Measurements from ENCODE around the gene CLCNKB.
A peak's percentile ranks its signal among the peaks of the same experiment; 100 is the strongest.

Gene CLCNKB

GRCh38 chr1:16071614-16072013 is 28.0 kb downstream of the CLCNKB start:
- TF ChIP-seq CTCF (IDR thresholded peaks at IDR 0.05), result no peak

- no peak for TF ChIP-seq CTCF (IDR thresholded peaks at IDR 0.05)
Observed at GRCh38 chr1:16072095-16072494, 28.5 kb downstream of the CLCNKB start.

GRCh38 chr1:16072616-16073484 is 29.3 kb downstream of the CLCNKB start:
- TF ChIP-seq CTCF (IDR thresholded peaks at IDR 0.05), result no peak

GRCh38 chr1:16073490-16074119 is 30.0 kb downstream of the CLCNKB start, which contains the start of gene FAM131C:
TSS of gene FAM131C (minus strand) at chr1:16073651. CDS start at chr1:16073442, 209 bp downstream.
- TF ChIP-seq CTCF (IDR thresholded peaks at IDR 0.05), result peak; percentile 61

GRCh38 chr1:16074217-16074616 is 30.6 kb downstream of the CLCNKB start:
- TF ChIP-seq CTCF (IDR thresholded peaks at IDR 0.05), result no peak

- no peak for TF ChIP-seq CTCF (IDR thresholded peaks at IDR 0.05)
Observed at GRCh38 chr1:16075337-16076030, 31.9 kb downstream of the CLCNKB start.

- no peak for TF ChIP-seq CTCF (IDR thresholded peaks at IDR 0.05)
Observed at GRCh38 chr1:16076031-16076864, 32.7 kb downstream of the CLCNKB start.

Measured in LNCAP (cell line).